ENCODE results near the gene GHR.

DNA sequence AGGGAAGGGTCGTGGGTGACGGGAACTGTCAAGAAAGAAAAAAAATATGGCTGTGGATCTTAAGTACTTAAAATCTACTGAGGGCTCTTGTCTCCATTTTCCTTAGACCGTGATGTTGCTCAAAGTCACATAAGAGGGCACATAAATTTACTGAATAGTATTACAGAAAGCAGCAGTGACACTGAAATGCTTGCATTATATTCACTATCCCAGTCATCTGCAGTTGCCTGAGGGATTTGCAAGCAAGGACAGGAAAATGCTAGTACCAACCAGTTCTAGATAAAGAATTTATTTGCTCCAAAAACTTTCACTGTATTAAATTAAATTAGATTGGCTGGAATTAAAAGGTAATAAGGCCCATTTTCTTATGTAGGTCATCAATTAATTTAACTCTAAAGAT is 226.8 kb downstream of the GHR start:
- TF ChIP-seq, protein P1, sequence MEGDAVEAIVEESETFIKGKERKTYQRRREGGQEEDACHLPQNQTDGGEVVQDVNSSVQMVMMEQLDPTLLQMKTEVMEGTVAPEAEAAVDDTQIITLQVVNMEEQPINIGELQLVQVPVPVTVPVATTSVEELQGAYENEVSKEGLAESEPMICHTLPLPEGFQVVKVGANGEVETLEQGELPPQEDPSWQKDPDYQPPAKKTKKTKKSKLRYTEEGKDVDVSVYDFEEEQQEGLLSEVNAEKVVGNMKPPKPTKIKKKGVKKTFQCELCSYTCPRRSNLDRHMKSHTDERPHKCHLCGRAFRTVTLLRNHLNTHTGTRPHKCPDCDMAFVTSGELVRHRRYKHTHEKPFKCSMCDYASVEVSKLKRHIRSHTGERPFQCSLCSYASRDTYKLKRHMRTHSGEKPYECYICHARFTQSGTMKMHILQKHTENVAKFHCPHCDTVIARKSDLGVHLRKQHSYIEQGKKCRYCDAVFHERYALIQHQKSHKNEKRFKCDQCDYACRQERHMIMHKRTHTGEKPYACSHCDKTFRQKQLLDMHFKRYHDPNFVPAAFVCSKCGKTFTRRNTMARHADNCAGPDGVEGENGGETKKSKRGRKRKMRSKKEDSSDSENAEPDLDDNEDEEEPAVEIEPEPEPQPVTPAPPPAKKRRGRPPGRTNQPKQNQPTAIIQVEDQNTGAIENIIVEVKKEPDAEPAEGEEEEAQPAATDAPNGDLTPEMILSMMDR (IDR thresholded peaks at IDR 0.05 in 8 of 11, conservative IDR thresholded peaks at IDR 0.05 in 3 of 11), result no peak
- TF ChIP-seq POLR2A (IDR thresholded peaks at IDR 0.05), result no peak

Data from spleen (tissue), 7 donors.